GM20000 (cell line): ENCODE data around the gene AKT1.
"Not testable (repeated sequence)": the region's sequence is repeated elsewhere in the genome, so short reads cannot be mapped to it uniquely, and the experiment has no call there.

Experiments used
- DNase-seq: peaks from one replicate; pipeline ENCODE4 v3.0.0; 2012; ENCODE audit warnings: low spot score
- CTCF ChIP-seq: IDR thresholded peaks from 2 replicates; pipeline ENCODE4 v1.5.1; 2012; ENCODE audit warnings: mild to moderate bottlenecking, control low read depth; ENCODE audit errors: extremely low read depth, missing control alignments

AKT1 gene

GRCh38 chr14:104821971-104822608 is 26.5 kb upstream of the AKT1 start:
- TF ChIP-seq CTCF, result no peak
- DNase-seq, result no peak

- TF ChIP-seq CTCF, result no peak
- DNase-seq, result no peak
These were observed 25.8 kb upstream of the AKT1 start for GRCh38 chr14:104821229-104821945.

GRCh38 chr14:104820669-104821228 is 25.2 kb upstream of the AKT1 start:
- TF ChIP-seq CTCF, result no peak
- DNase-seq, result no peak

GRCh38 chr14:104819361-104819781 is 23.8 kb upstream of the AKT1 start:
- no peak for DNase-seq
- TF ChIP-seq CTCF, result no peak

GRCh38 chr14:104818714-104819161 is 23.2 kb upstream of the AKT1 start:
- no peak for DNase-seq
- no peak for TF ChIP-seq CTCF

- no peak for DNase-seq
- TF ChIP-seq CTCF, result no peak
These were observed 22.6 kb upstream of the AKT1 start for GRCh38 chr14:104817930-104818713.

- TF ChIP-seq CTCF, result no peak
- peak; percentile 37 for DNase-seq
These were observed 21.0 kb upstream of the AKT1 start for GRCh38 chr14:104816616-104816884.

- DNase-seq, result not testable (repeated sequence)
These were observed 19.2 kb upstream of the AKT1 start for GRCh38 chr14:104814701-104815100.
